PFSK-1 (cell line): ENCODE results near the gene HDAC3.

Experiments used
- FOXP2 ChIP-seq: optimal IDR thresholded peaks from 2 replicates; pipeline ENCODE3; 2011; ENCODE audit warnings: borderline replicate concordance, control low read depth, inconsistent platforms; ENCODE audit not compliant: insufficient read depth; ENCODE audit errors: extremely low read length, extremely low read depth
- POLR2AphosphoS5 ChIP-seq: IDR thresholded peaks from 2 replicates; pipeline ENCODE4 v1.6.1; 2012; ENCODE audit warnings: low read depth, mild to moderate bottlenecking, control low read depth, low read length, moderate library complexity
- REST ChIP-seq, 2 experiments: IDR thresholded peaks; 2 replicates each; pipeline versions ENCODE4 v1.6.1 to v1.8.0; 2011 to 2012; ENCODE audit warnings: low read depth in 2 of 2, low read length in 2 of 2, control low read depth in 1 of 2, inconsistent platforms in 1 of 2, mild to moderate bottlenecking in 1 of 2, moderate library complexity in 1 of 2; ENCODE audit not compliant: insufficient read depth in 1 of 2
- SIN3A ChIP-seq: IDR thresholded peaks from 2 replicates; pipeline ENCODE4 v1.6.1; 2012; ENCODE audit warnings: mild to moderate bottlenecking, low read length, moderate library complexity, borderline replicate concordance; ENCODE audit not compliant: insufficient read depth
- TAF1 ChIP-seq: IDR thresholded peaks from 2 replicates; pipeline ENCODE4 v1.6.1; 2012; ENCODE audit warnings: low read length, control low read depth, borderline replicate concordance; ENCODE audit not compliant: insufficient read depth

Gene HDAC3

GRCh38 chr5:141608046-141608445, 28.6 kb downstream of the HDAC3 start:
- TF ChIP-seq REST (IDR thresholded peaks at IDR 0.05; ENCODE audit: insufficient read depth in 1 of 2, low read depth in 2 of 2, low read length in 2 of 2): no peak
- TF ChIP-seq POLR2AphosphoS5: no peak
- TF ChIP-seq SIN3A: no peak
- TF ChIP-seq TAF1: no peak
- no peak for TF ChIP-seq FOXP2

GRCh38 chr5:141605523-141606277, 30.9 kb downstream of the HDAC3 start:
- no peak for TF ChIP-seq FOXP2
- TF ChIP-seq POLR2AphosphoS5: no peak
- no peak for TF ChIP-seq TAF1
- TF ChIP-seq REST (IDR thresholded peaks at IDR 0.05; ENCODE audit: insufficient read depth in 1 of 2, low read depth in 2 of 2, low read length in 2 of 2): no peak
- no peak for TF ChIP-seq SIN3A

- no peak for TF ChIP-seq REST (IDR thresholded peaks at IDR 0.05; ENCODE audit: insufficient read depth in 1 of 2, low read depth in 2 of 2, low read length in 2 of 2)
- TF ChIP-seq SIN3A: no peak
- no peak for TF ChIP-seq FOXP2
- TF ChIP-seq POLR2AphosphoS5: no peak
- no peak for TF ChIP-seq TAF1
Measured at GRCh38 chr5:141603923-141604717, 32.5 kb downstream of the HDAC3 start.

- no peak for TF ChIP-seq SIN3A
- no peak for TF ChIP-seq REST (IDR thresholded peaks at IDR 0.05; ENCODE audit: insufficient read depth in 1 of 2, low read depth in 2 of 2, low read length in 2 of 2)
- TF ChIP-seq TAF1: no peak
- TF ChIP-seq POLR2AphosphoS5: no peak
- TF ChIP-seq FOXP2: no peak
Measured at GRCh38 chr5:141602606-141603005, 34.0 kb downstream of the HDAC3 start.
